ENCODE data around the gene MCRIP2. TPM values are rescaled to one million over a fixed set of nuclear protein-coding genes. Genes with fewer than 3 reads are reported as not detected.

Gene MCRIP2
- total RNA-seq, 6 experiments from 2014 or later: 18.8 to 30.8 (median 24.2) TPM

- H3K27ac Mint-ChIP-seq: peak within 1 kb of the TSS; percentile 72
- H3K4me1 Mint-ChIP-seq (ENCODE audit: low read depth): peaks cover 14% of the 10 kb centered on the region
- TF ChIP-seq, protein P1, sequence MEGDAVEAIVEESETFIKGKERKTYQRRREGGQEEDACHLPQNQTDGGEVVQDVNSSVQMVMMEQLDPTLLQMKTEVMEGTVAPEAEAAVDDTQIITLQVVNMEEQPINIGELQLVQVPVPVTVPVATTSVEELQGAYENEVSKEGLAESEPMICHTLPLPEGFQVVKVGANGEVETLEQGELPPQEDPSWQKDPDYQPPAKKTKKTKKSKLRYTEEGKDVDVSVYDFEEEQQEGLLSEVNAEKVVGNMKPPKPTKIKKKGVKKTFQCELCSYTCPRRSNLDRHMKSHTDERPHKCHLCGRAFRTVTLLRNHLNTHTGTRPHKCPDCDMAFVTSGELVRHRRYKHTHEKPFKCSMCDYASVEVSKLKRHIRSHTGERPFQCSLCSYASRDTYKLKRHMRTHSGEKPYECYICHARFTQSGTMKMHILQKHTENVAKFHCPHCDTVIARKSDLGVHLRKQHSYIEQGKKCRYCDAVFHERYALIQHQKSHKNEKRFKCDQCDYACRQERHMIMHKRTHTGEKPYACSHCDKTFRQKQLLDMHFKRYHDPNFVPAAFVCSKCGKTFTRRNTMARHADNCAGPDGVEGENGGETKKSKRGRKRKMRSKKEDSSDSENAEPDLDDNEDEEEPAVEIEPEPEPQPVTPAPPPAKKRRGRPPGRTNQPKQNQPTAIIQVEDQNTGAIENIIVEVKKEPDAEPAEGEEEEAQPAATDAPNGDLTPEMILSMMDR (IDR thresholded peaks at IDR 0.05): no peak
- H3K27me3 Mint-ChIP-seq (ENCODE audit: insufficient read depth): peaks cover 5% of the 10 kb centered on the region
- peaks cover 12% of the 10 kb centered on the region; the same call in 1 of the 2 replicates for H3K36me3 Mint-ChIP-seq (ENCODE audit: low read depth)
- no peaks in the 10 kb centered on the region for H3K9me3 Mint-ChIP-seq
- H3K4me3 Mint-ChIP-seq: peak within 1 kb of the TSS; percentile 90
- peak; percentile 67 for DNase-seq
These were observed 38.4 kb downstream of the MCRIP2 start, which contains the start of gene STUB1 for GRCh38 chr16:679814-680624. Gene STUB1 (plus strand): TSS chr16:680410. CDS start chr16:680526, 116 bp downstream.

- peaks cover 12% of the 10 kb centered on the region; the same call in 1 of the 2 replicates for H3K36me3 Mint-ChIP-seq (ENCODE audit: low read depth)
- H3K4me3 Mint-ChIP-seq: peak overlapping the region; percentile 90
- H3K4me1 Mint-ChIP-seq (ENCODE audit: low read depth): peaks cover 14% of the 10 kb centered on the region
- TF ChIP-seq, protein P1 (IDR thresholded peaks at IDR 0.05): no peak
- H3K27ac Mint-ChIP-seq: peak overlapping the region; percentile 71; the same call in 1 of the 2 replicates
- H3K9me3 Mint-ChIP-seq: no peaks in the 10 kb centered on the region
- no peak for DNase-seq
- peaks cover 3% of the 10 kb centered on the region; the same call in 1 of the 2 replicates for H3K27me3 Mint-ChIP-seq (ENCODE audit: insufficient read depth)
These were observed 39.0 kb downstream of the MCRIP2 start for GRCh38 chr16:680625-680945.

GRCh38 chr16:680967-681745, 39.5 kb downstream of the MCRIP2 start:
- Mint-ChIP-seq H3K36me3 (ENCODE audit: low read depth) (peaks cover 17% of the 10 kb centered on the region), H3K4me3 (peak overlapping the region; percentile 90), H3K27ac (peak overlapping the region; percentile 71), H3K4me1 (ENCODE audit: low read depth) (peaks cover 14% of the 10 kb centered on the region), H3K27me3 (ENCODE audit: insufficient read depth) (peaks cover 5% of the 10 kb centered on the region; the same call in 1 of the 2 replicates), H3K9me3 (no peaks in the 10 kb centered on the region)
- TF ChIP-seq, protein P1 (IDR thresholded peaks at IDR 0.05): peak; percentile 38
- peak; percentile 20 for DNase-seq

- DNase-seq: no peak
- Mint-ChIP-seq H3K27ac (peak overlapping the region; percentile 31; the same call in 1 of the 2 replicates), H3K27me3 (ENCODE audit: insufficient read depth) (peaks cover 5% of the 10 kb centered on the region; the same call in 1 of the 2 replicates), H3K4me1 (ENCODE audit: low read depth) (peaks cover 14% of the 10 kb centered on the region), H3K9me3 (no peaks in the 10 kb centered on the region), H3K4me3 (peak overlapping the region; percentile 90), H3K36me3 (ENCODE audit: low read depth) (peaks cover 20% of the 10 kb centered on the region)
- TF ChIP-seq, protein P1 (IDR thresholded peaks at IDR 0.05): no peak
These were observed 40.3 kb downstream of the MCRIP2 start for GRCh38 chr16:681746-682427.

Measured in HFFc6 (cell line).